T-helper 1 cell treated with Interleukin-12 subunit alpha and Interleukin-12 subunit beta and Interleukin-4 antibody, amounts not matched to agents 30 ng/mL and 1 ng/mL, for 36 hours (primary cell): Measurements from ENCODE around the gene RSPH9. TPM values are rescaled to one million over a fixed set of nuclear protein-coding genes. Genes with fewer than 3 reads are reported as not detected.

Source experiments
- intact Hi-C: fragments of 100-400 bp; cut with micrococcal nuclease; formaldehyde crosslinking; loops from one replicate; pipeline ENCODE4 v1.15.1; 2024
- total RNA-seq: library from RNA; stranded (reverse); gene quantifications from 2 replicates; pipeline ENCODE4 v1.2.3, GENCODE V29; 2022

RSPH9 gene
- total RNA-seq, 1 donor from 2014 or later = not detected

GRCh38 chr6:43666196-43666920 is 21.5 kb downstream of the RSPH9 start:
- intact Hi-C loops = loop anchor here (2.0 kb wide), 2 partner anchors 22 to 58 kb away; partner anchors contain the start of gene RSPH9

- intact Hi-C loops = loop anchor here (1.0 to 2.0 kb wide), 8 partner anchors 20 to 412 kb away; partner anchors contain the start of genes MRPS18A and RSPH9
Measured at GRCh38 chr6:43667245-43668150, 22.7 kb downstream of the RSPH9 start.

- intact Hi-C loops = no loop called here
Measured at GRCh38 chr6:43668151-43669028, 23.6 kb downstream of the RSPH9 start.

- intact Hi-C loops = no loop called here
Measured at GRCh38 chr6:43669050-43669921, 24.4 kb downstream of the RSPH9 start.

- intact Hi-C loops = no loop called here
Measured at GRCh38 chr6:43669922-43670622, 25.2 kb downstream of the RSPH9 start.

GRCh38 chr6:43670623-43670986 is 25.8 kb downstream of the RSPH9 start:
- intact Hi-C loops = no loop called here

GRCh38 chr6:43671011-43671800 is 26.4 kb downstream of the RSPH9 start:
- intact Hi-C loops = no loop called here

- intact Hi-C loops = no loop called here
Measured at GRCh38 chr6:43671801-43672690, 27.2 kb downstream of the RSPH9 start.

GRCh38 chr6:43673444-43674084 is 28.7 kb downstream of the RSPH9 start:
- intact Hi-C loops = no loop called here

GRCh38 chr6:43674291-43674690 is 29.5 kb downstream of the RSPH9 start:
- intact Hi-C loops = no loop called here

- intact Hi-C loops = no loop called here
Measured at GRCh38 chr6:43674921-43675320, 30.1 kb downstream of the RSPH9 start.

- intact Hi-C loops = no loop called here
Measured at GRCh38 chr6:43676962-43677606, 32.2 kb downstream of the RSPH9 start.

- intact Hi-C loops = no loop called here
Measured at GRCh38 chr6:43677759-43678158, 32.9 kb downstream of the RSPH9 start.

GRCh38 chr6:43678341-43678740 is 33.5 kb downstream of the RSPH9 start:
- intact Hi-C loops = no loop called here

- intact Hi-C loops = no loop called here
Measured at GRCh38 chr6:43679057-43679456, 34.2 kb downstream of the RSPH9 start.

GRCh38 chr6:43680308-43681200 is 35.7 kb downstream of the RSPH9 start:
- intact Hi-C loops = no loop called here
